BLaER1 (cell line): ENCODE measurements around the gene H3-3A.
"Not testable (repeated sequence)": the region's sequence is repeated elsewhere in the genome, so short reads cannot be mapped to it uniquely, and the experiment has no call there.

Experiments
- H3K27ac ChIP-seq: shearing (Covaris generic); formaldehyde crosslinking; 2 replicates; pipeline ENCODE4 v1.8.1; 2022
- H3K27me3 ChIP-seq: shearing (Covaris generic); formaldehyde crosslinking; 2 replicates; pipeline ENCODE4 v1.8.1; 2022
- H3K36me3 ChIP-seq: shearing (Covaris generic); formaldehyde crosslinking; 2 replicates; pipeline ENCODE4 v1.8.1; 2022
- H3K4me1 ChIP-seq: shearing (Covaris generic); formaldehyde crosslinking; 2 replicates; pipeline ENCODE4 v1.8.1; 2022
- H3K4me2 ChIP-seq: shearing (Covaris generic); formaldehyde crosslinking; 2 replicates; pipeline ENCODE4 v1.8.1; 2022
- H3K4me3 ChIP-seq: shearing (Covaris generic); formaldehyde crosslinking; 2 replicates; pipeline ENCODE4 v1.8.1; 2022
- H3K9ac ChIP-seq: shearing (Covaris generic); formaldehyde crosslinking; 2 replicates; pipeline ENCODE4 v1.8.1; 2022
- H3K9me3 ChIP-seq: shearing (Covaris generic); formaldehyde crosslinking; 2 replicates; pipeline ENCODE4 v1.8.1; 2022
- H4K20me1 ChIP-seq: shearing (Covaris generic); formaldehyde crosslinking; 2 replicates; pipeline ENCODE4 v1.8.1; 2022
- Cebpa-rat ChIP-seq: shearing (Covaris generic); IDR thresholded peaks from 2 replicates; pipeline ENCODE4 v1.8.1; 2022

The H3-3A gene

GRCh38 chr1:226082587-226082917 lies 20.0 kb downstream of the H3-3A start:
- H3K27ac ChIP-seq, result no peak overlapping the region
- H3K9me3 ChIP-seq, result no peaks in the 10 kb centered on the region
- no peaks in the 10 kb centered on the region for H4K20me1 ChIP-seq
- no peak for TF ChIP-seq Cebpa-rat
- H3K4me3 ChIP-seq, result peak overlapping the region; percentile 71
- peak overlapping the region; percentile 94 for H3K4me2 ChIP-seq
- H3K4me1 ChIP-seq, result peaks cover 15% of the 10 kb centered on the region
- H3K27me3 ChIP-seq, result no peaks in the 10 kb centered on the region
- no peaks in the 10 kb centered on the region for H3K36me3 ChIP-seq
- H3K9ac ChIP-seq, result no peak overlapping the region

DNA sequence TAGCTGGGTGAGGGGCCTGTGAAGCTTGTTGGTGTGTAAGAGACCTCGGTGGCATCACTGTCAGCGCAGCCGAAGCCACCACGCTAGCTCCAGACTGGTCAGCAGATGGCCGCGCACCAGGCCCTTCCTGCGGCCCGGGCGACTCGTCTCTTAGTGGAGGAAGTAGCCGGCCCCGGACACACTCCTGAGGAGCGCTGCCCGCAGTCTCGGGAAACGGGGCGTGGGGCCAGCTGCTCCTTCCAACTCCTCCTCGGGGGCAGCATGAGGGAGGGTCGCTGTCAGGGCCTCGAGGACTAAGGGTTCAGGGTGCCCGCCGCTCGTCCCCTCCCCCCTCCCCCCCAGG lies 20.4 kb downstream of the H3-3A start:
- H3K4me1 ChIP-seq, result peaks cover 15% of the 10 kb centered on the region
- peak overlapping the region; percentile 74 for H3K9ac ChIP-seq
- H3K36me3 ChIP-seq, result no peaks in the 10 kb centered on the region
- H3K27ac ChIP-seq, result peak overlapping the region; percentile 72; the same call in 1 of the 2 replicates
- H3K4me2 ChIP-seq, result peak overlapping the region; percentile 94
- peak overlapping the region; percentile 71 for H3K4me3 ChIP-seq
- no peaks in the 10 kb centered on the region for H4K20me1 ChIP-seq
- H3K27me3 ChIP-seq, result no peaks in the 10 kb centered on the region
- TF ChIP-seq Cebpa-rat, result no peak
- no peaks in the 10 kb centered on the region for H3K9me3 ChIP-seq

DNA sequence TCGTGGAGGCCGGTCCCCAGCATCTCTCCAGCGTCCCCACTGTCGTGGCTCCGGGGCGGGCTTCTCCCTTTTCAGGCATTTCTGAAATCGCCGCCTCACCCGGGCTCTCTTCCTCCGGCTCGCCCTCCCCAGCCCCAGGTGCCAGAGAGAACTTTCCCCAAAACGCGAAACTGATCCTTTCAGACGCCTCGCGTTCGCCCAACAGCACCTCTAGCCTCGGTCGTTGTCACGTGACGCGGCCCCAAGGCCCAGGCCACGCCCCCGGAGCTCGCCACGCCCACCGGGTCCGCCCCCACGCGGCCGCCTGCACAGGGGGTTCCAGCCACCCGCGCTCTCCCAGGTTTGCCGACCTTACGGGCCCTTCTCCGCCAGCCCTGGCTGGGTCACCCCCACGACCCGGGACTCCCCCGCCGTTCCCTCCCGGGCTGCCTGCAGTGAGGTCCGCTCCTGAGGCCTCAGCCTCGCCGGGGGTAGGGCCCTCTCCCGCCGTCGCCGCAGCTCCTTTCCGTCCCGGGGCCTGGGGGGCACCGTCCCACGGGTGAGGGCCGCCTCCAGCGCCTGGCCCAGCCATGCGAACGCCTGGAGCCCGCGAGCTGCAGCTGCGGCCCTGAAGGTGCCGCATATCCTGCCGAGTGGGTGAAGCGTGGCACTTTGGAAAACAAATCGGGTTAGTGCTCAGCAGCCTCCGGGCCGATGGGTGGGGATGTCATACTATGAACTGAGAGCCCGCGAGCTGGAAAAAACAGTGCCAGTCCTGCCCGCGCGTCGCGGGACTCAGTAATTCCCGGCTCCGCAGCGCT lies 21.0 kb downstream of the H3-3A start:
- H3K27ac ChIP-seq, result peak overlapping the region; percentile 72
- peak overlapping the region; percentile 94 for H3K4me2 ChIP-seq
- no peaks in the 10 kb centered on the region for H4K20me1 ChIP-seq
- H3K4me1 ChIP-seq, result peaks cover 15% of the 10 kb centered on the region
- peak overlapping the region; percentile 74 for H3K9ac ChIP-seq
- no peaks in the 10 kb centered on the region for H3K27me3 ChIP-seq
- peak overlapping the region; percentile 71 for H3K4me3 ChIP-seq
- TF ChIP-seq Cebpa-rat, result no peak
- H3K9me3 ChIP-seq, result no peaks in the 10 kb centered on the region
- no peaks in the 10 kb centered on the region for H3K36me3 ChIP-seq

- H3K9ac ChIP-seq, result no peak overlapping the region
- no peak for TF ChIP-seq Cebpa-rat
- H3K4me1 ChIP-seq, result peaks cover 15% of the 10 kb centered on the region
- H3K9me3 ChIP-seq, result no peaks in the 10 kb centered on the region
- no peaks in the 10 kb centered on the region for H4K20me1 ChIP-seq
- H3K4me3 ChIP-seq, result no peak overlapping the region
- H3K27ac ChIP-seq, result no peak overlapping the region
- no peaks in the 10 kb centered on the region for H3K27me3 ChIP-seq
- no peak overlapping the region for H3K4me2 ChIP-seq
- no peaks in the 10 kb centered on the region for H3K36me3 ChIP-seq
Measured at GRCh38 chr1:226085675-226086285, 23.3 kb downstream of the H3-3A start.

GRCh38 chr1:226086776-226087175 lies 24.3 kb downstream of the H3-3A start:
- no peak overlapping the region for H3K27ac ChIP-seq
- no peak overlapping the region for H3K4me3 ChIP-seq
- H3K4me1 ChIP-seq, result peaks cover 15% of the 10 kb centered on the region
- no peaks in the 10 kb centered on the region for H4K20me1 ChIP-seq
- no peak for TF ChIP-seq Cebpa-rat
- no peak overlapping the region for H3K9ac ChIP-seq
- no peaks in the 10 kb centered on the region for H3K27me3 ChIP-seq
- no peaks in the 10 kb centered on the region for H3K36me3 ChIP-seq
- peaks cover under 1% of the 10 kb centered on the region; the same call in 1 of the 2 replicates for H3K9me3 ChIP-seq
- H3K4me2 ChIP-seq, result no peak overlapping the region

DNA sequence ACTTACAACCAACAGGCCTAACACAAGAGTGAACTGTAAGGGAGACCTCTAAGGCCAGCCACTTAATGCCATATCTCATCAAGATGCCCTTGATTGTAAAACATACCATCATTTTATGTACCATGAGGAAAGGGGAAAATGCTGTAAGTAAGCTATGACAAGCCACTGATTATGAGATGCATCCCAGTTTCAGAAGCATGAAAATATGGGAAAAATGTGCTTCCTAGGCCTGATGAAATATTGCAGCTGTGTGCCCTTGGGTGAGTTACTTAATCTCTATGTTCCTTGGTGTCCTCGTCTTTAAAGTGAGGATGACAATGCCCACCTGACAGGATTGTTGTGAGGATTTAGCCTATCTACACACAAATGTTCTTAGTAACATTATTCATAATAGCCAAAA lies 28.9 kb downstream of the H3-3A start:
- Histone ChIP-seq H3K9ac (no peak overlapping the region), H3K4me2 (no peak overlapping the region), H3K4me3 (no peak overlapping the region), H3K36me3 (no peaks in the 10 kb centered on the region), H3K9me3 (peaks cover 5% of the 10 kb centered on the region; the same call in 1 of the 2 replicates), H4K20me1 (no peaks in the 10 kb centered on the region), H3K27me3 (no peaks in the 10 kb centered on the region), H3K4me1 (no peaks in the 10 kb centered on the region), H3K27ac (no peak overlapping the region)
- no peak for TF ChIP-seq Cebpa-rat

DNA sequence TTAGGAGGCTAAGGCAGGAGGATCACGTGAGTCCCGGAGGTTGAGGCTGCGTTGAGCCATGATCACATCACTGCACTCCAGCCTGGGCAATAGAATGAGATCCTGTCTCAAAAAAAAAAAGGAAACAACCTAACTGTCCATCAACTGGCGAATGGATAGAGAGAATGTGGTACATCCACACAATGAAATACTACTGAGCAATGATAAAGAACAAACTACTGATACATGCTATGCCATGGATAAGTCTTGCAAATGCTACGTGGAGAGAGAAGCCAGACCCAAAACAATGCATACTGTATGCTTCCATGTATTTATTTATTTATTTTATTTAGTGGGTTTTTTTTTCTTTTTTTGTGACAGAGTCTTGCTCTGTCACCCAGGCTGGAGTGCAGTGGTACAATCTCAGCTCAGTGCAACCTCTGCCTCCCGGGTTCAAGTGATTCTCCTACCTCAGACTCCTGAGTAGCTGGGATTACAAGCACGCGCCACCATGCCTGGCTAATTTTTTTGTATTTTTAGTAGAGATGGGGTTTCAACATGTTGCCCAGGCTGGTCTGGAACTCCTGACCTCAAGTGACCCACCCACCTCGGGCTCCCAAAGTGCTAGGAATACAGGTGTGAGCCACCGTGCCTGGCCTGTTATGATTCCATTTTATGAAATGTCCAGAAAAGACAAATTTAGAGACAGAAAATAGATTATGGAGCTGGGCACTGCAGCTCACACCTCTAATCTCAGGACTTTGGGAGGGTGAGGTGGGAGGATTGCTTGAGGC lies 29.7 kb downstream of the H3-3A start:
- H3K27ac ChIP-seq, H3K4me3 ChIP-seq, H4K20me1 ChIP-seq: not testable (repeated sequence)

GRCh38 chr1:226092965-226093364 lies 30.4 kb downstream of the H3-3A start:
- Histone ChIP-seq H3K27ac (no peak overlapping the region), H3K4me1 (no peaks in the 10 kb centered on the region), H3K27me3 (no peaks in the 10 kb centered on the region), H4K20me1 (no peaks in the 10 kb centered on the region), H3K4me2 (no peak overlapping the region), H3K9ac (no peak overlapping the region), H3K4me3 (no peak overlapping the region), H3K9me3 (peaks cover 5% of the 10 kb centered on the region; the same call in 1 of the 2 replicates), H3K36me3 (no peaks in the 10 kb centered on the region)
- TF ChIP-seq Cebpa-rat, result no peak

More for the DNA sequence above, 29.7 kb downstream of the H3-3A start:
- H3K9me3 ChIP-seq, H3K9ac ChIP-seq, H3K4me1 ChIP-seq, H3K4me2 ChIP-seq, H3K36me3 ChIP-seq, H3K27me3 ChIP-seq: not testable (repeated sequence)

DNA sequence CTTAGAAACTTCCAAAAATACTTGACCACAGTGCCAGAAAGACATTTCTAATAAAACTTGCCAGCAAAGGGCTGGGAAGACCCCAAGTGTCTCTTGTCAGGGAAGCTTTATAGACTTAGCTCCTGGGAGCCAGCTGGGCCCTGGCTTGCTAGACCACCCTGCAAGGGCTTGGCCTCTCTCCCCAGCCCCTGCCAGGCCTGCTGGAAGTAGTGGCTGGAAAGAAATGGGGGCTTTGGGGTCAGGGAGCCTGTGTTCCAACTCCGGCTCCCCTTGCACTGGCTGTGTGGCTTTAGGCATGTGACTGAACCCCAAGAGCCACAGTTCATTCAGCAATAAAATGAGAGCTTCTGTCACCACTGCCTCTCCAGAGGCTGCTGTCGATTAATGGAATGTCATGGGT lies 31.1 kb downstream of the H3-3A start:
- no peak for TF ChIP-seq Cebpa-rat
- no peaks in the 10 kb centered on the region for H3K4me1 ChIP-seq
- H3K9me3 ChIP-seq, result peaks cover 5% of the 10 kb centered on the region; the same call in 1 of the 2 replicates
- no peaks in the 10 kb centered on the region for H3K36me3 ChIP-seq
- no peak overlapping the region for H3K27ac ChIP-seq
- no peaks in the 10 kb centered on the region for H4K20me1 ChIP-seq
- no peak overlapping the region for H3K4me2 ChIP-seq
- H3K9ac ChIP-seq, result no peak overlapping the region
- no peaks in the 10 kb centered on the region for H3K27me3 ChIP-seq
- no peak overlapping the region for H3K4me3 ChIP-seq

GRCh38 chr1:226094451-226094850 lies 31.9 kb downstream of the H3-3A start:
- no peak overlapping the region for H3K27ac ChIP-seq
- peaks cover 5% of the 10 kb centered on the region; the same call in 1 of the 2 replicates for H3K9me3 ChIP-seq
- H3K4me3 ChIP-seq, result no peak overlapping the region
- no peaks in the 10 kb centered on the region for H3K4me1 ChIP-seq
- H3K4me2 ChIP-seq, result no peak overlapping the region
- no peak overlapping the region for H3K9ac ChIP-seq
- H3K36me3 ChIP-seq, result no peaks in the 10 kb centered on the region
- H4K20me1 ChIP-seq, result no peaks in the 10 kb centered on the region
- TF ChIP-seq Cebpa-rat, result no peak
- 0 out of 2 replicates have a peak, but pooled peaks cover under 1% of the 10 kb centered on the region for H3K27me3 ChIP-seq
